HG02938 (cell line): ENCODE measurements around the gene SRSF4.

ENCODE experiments used
- ATAC-seq: cut with Tn5 transposase; IDR thresholded peaks from one replicate; pipeline ENCODE4 v1.9.1; 2021; ENCODE audit warnings: mild to moderate bottlenecking, moderate library complexity; ENCODE audit not compliant: unreplicated experiment

Gene SRSF4

GRCh38 chr1:29201595-29202051, 19.9 kb upstream of the SRSF4 start:
- no peak for ATAC-seq

- no peak for ATAC-seq
These were observed 19.4 kb upstream of the SRSF4 start for GRCh38 chr1:29200906-29201594.

GRCh38 chr1:29197993-29198392, 16.3 kb upstream of the SRSF4 start:
- no peak for ATAC-seq

DNA sequence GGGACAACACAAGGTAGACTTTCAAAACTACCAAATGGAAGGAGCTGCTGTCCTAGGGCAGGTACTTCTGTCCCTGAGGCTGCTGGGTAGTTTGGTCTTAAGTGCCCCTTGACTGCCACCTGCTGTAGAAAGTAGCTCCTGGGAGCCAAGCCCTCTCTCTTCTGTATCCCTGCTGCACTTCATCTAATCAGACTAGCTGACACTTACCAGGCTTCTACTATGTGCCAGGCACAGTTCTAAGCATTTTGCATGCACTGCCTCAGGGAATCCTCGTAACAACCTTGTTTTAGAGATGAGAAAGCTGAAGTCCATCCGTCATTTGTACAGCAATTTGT, 15.9 kb upstream of the SRSF4 start:
- no peak for ATAC-seq

GRCh38 chr1:29196863-29197589, 15.3 kb upstream of the SRSF4 start:
- ATAC-seq = no peak

- no peak for ATAC-seq
These were observed 14.2 kb upstream of the SRSF4 start for GRCh38 chr1:29195881-29196291.

DNA sequence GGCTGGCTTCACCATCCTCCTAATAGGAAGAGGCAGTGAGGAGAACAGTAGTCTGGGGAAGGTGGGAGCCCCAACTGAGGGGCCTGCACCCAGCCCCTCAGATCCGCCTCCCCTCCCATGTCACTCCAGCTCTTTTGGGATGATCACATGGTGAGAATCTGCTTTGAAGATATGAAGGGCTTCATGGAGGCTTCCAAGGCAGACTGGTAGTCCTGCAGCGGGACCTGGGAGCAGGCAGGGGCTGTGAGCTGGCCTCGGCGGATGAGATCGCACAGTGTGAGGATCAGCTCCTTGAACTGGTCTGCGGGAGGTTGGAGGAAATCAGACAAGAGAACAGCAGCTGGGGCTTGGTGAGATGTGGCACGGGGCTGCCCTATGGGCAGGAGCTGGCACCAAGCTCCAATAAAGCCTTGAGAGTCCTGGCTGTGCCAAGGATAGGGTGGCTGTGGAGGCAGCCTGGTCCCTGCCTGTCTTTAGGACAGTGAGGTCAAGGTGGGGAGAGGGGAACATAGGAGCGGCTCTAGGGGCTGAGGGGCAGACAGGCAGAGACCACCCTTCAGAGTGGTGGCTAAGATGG, 12.3 kb upstream of the SRSF4 start:
- ATAC-seq = no peak

DNA sequence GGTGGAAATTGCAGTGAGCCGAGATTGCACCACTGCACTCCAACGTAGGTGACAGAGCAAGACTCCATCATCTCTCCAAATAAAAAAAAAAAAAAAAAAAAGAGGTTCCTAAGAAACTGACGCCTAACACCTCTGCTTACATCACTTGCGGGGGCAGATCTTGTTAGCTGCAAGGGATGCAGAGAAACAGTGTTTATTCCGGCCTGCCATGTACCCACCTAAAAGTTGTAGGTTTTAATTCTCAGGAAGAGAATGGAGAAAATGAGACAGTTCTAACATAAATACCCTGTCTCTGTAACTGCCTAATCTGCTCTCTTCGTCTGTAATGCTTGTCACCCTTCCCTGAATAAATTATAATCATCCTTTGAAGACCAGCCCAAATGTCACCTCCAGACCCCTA, 9.0 kb upstream of the SRSF4 start:
- ATAC-seq = no peak

DNA sequence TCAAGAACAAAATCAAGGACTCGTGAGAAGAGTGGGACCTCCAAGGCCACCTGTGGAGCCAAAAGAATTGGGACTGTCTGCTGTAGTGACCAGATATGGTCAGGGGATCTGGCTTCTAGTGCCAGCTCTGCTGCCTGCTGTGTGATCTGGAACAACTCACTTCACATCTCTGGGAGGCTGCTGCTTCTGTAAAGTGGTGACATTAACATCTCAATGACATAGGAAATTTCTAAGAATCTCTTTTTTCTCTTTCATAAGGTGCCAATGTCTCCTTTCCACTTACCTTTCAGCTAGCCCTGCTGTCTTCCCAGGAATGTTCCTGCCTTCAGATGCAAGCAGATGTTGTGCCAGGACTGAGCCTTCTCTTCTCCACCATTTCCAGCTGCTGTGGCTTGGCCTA, 5.0 kb upstream of the SRSF4 start:
- no peak for ATAC-seq

GRCh38 chr1:29186252-29186651, 4.6 kb upstream of the SRSF4 start:
- ATAC-seq = no peak

DNA sequence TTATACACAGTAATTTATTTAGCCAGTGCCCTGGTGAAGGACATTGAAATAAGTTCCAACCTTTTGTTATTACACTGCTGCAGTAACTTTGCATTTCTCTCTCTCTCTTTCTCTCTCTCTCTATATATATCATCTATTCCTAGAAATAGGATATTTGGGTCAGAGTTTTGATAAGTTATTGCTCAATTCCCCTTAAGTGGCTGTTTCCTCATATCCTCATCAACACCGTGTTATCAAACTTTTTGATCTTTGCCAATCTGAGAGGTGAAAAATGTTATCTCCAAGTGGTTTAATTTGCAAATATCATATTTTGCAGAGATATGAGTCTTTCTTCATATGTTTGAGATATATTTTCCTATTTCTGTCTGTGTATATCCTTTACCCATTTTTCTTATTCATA, 1.6 kb upstream of the SRSF4 start:
- no peak for ATAC-seq

DNA sequence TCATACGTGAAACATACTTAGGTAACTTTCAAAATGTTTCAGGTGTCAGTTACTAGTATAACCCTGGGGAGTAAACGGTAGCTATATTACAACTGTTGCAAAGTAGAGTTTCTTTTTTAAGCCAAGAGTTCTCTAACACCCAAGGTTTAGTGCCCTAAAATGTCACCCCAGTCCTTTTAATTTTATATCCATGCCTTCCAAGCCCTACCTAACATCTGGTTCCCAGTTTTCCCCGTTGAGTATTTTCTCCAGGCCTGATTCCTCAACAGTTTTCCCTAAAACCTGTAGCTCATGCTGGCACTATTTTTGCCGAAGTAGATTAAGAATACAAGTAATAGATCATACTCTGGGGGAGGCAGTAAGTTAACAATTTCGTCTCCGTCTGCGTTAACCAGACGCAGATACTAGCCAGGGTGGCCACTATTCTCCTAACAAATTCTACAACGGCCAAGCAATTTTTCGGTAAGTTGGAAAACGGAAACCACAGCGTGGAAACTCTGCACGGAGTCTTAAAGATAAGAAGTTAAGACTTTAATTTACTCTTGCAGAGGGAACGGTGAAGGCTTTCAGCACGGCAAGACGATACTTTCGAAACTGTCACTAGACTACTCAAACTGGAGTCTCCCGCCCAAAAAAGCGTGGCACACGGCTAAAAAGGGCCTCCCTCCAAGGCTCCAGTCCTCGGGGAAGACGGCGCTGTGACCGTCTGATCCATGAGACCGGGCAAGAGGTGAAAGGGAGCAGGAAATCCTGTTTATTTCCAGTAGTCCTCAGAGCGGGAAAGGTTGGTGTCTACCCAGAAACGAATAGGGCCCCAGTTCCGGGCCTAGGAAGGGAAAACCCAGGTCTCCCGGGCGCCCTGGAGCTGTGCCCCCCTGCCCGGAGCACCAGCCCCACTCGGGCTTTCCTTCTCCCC, 945 bp downstream of the SRSF4 start:
- peak; percentile 4 for ATAC-seq

DNA sequence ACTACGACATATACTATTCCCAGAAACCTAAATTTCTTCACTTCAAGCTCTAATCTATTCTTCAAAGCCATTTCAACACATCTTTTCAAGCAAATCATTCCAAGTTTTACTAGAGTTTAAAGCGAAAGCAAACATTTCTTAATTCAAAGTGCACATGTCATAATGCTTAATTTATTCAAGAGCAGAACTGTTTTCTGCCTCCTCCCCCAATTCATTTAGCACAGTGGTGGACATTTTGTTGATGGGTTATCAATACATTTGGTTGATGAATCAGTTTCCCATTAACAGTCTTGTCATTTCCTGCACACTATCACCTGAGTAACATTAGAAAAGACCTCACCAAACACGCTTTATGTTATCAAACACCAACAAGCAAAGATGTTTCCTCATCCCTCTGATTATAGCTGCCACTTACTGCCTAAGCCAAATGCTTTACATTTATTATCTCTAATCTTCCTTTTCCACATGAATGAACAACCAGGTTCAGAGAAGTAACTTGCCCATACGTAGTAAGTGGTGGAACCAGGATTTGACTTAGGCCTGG, 2.0 kb downstream of the SRSF4 start:
- no peak for ATAC-seq

DNA sequence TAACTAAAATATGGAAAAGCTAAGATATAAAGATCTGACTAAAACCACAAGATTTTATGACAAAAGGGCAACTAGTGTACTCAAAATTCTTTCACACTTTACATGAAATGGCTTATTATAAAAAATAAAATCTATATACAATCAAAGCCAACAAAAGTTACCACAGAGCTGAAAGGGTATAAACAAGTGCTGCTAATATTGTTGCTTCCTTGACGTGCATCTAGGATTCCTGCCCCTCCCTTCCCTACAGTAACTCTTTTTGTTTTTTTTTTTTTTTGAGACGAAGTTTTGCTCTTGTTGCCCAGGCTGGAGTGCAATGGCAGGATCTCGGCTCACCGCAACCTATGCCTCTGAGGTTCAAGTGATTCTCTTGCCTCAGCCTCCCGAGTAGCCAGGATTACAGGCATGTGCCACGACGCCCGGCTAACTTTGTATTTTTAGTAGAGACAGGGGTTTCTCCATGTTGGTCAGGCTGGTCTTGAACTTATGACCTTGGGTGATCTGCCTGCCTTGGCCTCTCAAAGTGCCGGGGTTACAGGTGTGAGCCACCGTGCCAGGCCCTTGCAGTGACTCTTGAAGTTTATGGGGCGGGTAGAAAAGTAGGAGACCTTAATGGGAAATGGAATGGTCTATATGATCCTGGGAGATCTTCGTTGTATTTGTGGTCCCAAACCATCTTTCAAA, 4.5 kb downstream of the SRSF4 start:
- no peak for ATAC-seq

- no peak for ATAC-seq
These were observed 5.1 kb downstream of the SRSF4 start for GRCh38 chr1:29176576-29176975.

DNA sequence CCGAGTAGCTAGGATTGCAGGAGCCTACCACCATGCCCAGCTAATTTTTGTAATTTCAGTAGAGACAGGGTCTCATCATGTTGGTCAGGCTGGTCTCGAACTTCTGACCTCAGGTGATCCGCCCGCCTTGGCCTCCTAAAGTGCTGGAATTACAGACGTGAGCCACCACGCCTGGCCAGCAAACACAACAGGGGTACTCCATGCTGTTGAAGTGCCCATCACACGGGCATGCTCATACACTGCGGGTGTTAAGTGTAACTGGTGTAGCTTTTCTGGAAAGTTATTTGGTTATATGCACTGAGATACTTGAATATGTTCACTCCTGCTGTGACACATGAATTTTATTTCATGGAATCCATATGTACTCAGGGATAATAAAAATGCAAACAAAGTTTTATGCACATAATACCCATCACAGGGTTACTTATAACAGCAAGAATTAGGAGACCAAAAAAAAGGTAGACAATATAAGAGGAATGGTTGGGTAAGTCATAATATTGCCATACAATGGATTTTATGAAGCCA, 9.2 kb downstream of the SRSF4 start:
- no peak for ATAC-seq

DNA sequence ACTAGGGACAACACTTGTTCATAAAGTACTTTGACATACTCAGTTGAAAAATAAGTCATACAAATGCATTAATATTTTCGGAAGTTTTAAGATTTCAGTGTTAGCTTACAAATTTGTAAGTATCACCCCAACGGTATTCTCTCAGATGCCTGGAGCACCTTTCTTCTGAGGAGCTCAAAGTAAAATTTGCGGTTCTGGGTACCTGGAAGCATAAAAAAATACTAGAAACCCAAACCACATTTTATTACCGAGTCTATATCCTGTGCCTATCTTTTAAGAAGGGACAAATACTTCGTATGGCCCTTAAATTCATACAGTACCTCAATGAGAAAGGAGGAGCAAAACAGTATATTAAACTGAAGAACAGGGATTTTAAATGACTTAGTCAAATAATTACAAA, 10.2 kb downstream of the SRSF4 start:
- no peak for ATAC-seq

GRCh38 chr1:29171089-29171488, 10.6 kb downstream of the SRSF4 start:
- no peak for ATAC-seq

- ATAC-seq = no peak
These were observed 11.7 kb downstream of the SRSF4 start for GRCh38 chr1:29169976-29170375.

DNA sequence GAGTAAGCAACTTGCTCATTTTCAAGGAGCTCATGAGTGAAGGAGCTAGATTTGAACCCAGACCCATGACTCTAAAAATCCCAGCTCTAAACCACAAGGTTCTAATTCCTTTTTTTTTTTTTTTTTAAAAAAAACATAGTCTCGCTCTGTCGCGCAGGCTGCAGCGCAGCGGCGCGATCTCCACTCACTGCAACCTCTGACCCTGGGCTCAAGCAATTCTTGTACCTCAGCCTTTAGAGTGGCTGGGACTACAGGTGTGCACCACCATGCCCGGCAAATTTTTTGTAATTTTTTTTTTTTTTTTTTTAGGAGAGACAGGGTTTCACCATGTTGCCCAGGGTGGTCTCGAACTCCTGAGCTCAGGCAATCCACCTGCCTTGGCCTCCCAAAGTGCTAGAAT, 13.8 kb downstream of the SRSF4 start:
- ATAC-seq = no peak
